Suprapubic skin (tissue), 3 donors: ENCODE measurements around the gene SPTY2D1.

Experiments
- CTCF ChIP-seq, 2 donors: fragments of 200-600 bp in 1 of 2; fragments of 450-650 bp in 1 of 2; sonication (generic) in 1 of 2; IDR thresholded peaks; one replicate each; pipeline ENCODE4 v1.5.1; 2016 to 2019; ENCODE audit warnings: antibody characterized with exemption in 2 of 2, mild to moderate bottlenecking in 1 of 2, moderate library complexity in 1 of 2
- EP300 ChIP-seq: sonication (generic); formaldehyde crosslinking; IDR thresholded peaks from one replicate; pipeline ENCODE4 v1.6.1; 2017; ENCODE audit warnings: antibody characterized with exemption
- POLR2A ChIP-seq, 2 donors: fragments of 450-650 bp; IDR thresholded peaks; one replicate each; pipeline ENCODE4 v1.6.1; 2017; ENCODE audit warnings: antibody characterized with exemption in 2 of 2, mild to moderate bottlenecking in 2 of 2, moderate library complexity in 2 of 2

DNA sequence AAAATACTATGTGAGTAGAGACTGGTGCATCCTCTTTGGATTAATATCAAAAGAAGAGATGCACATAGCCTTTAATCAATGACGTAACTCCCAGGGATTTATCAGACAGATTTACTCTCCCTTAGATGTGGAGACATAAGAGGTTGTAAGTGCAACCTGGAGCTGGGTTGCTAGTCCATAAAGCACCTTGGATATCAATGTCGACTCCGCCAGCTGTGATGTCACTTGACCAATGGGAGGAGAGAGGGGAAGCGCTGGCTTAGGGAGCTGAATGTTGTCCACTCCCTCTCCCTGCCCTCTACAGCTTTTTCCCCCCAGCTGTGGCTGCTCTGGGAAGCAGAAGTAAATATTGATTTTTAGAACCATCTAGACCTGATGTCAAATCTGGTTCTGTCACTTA, 35.6 kb upstream of the SPTY2D1 start:
- no peak for TF ChIP-seq CTCF (IDR thresholded peaks at IDR 0.05)
- TF ChIP-seq POLR2A (IDR thresholded peaks at IDR 0.05) = no peak
- no peak for TF ChIP-seq EP300
